ENCODE data around the gene SYT12.
"Not testable (repeated sequence)": the region's sequence is repeated elsewhere in the genome, so short reads cannot be mapped to it uniquely, and the experiment has no call there.

Gene SYT12

GRCh38 chr11:67002297-67002913 is 20.5 kb upstream of the SYT12 start:
- TF ChIP-seq, protein P1, sequence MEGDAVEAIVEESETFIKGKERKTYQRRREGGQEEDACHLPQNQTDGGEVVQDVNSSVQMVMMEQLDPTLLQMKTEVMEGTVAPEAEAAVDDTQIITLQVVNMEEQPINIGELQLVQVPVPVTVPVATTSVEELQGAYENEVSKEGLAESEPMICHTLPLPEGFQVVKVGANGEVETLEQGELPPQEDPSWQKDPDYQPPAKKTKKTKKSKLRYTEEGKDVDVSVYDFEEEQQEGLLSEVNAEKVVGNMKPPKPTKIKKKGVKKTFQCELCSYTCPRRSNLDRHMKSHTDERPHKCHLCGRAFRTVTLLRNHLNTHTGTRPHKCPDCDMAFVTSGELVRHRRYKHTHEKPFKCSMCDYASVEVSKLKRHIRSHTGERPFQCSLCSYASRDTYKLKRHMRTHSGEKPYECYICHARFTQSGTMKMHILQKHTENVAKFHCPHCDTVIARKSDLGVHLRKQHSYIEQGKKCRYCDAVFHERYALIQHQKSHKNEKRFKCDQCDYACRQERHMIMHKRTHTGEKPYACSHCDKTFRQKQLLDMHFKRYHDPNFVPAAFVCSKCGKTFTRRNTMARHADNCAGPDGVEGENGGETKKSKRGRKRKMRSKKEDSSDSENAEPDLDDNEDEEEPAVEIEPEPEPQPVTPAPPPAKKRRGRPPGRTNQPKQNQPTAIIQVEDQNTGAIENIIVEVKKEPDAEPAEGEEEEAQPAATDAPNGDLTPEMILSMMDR (conservative IDR thresholded peaks at IDR 0.05; ENCODE audit: low read depth, low read length) = no peak
- Histone ChIP-seq H2AFZ (ENCODE audit: low read depth) (no peak overlapping the region), H3K4me2 (no peak overlapping the region), H3K4me3 (IDR thresholded peaks at IDR 0.05; ENCODE audit: insufficient read depth, low read depth, low read length) (no peak overlapping the region), H3K4me1 (ENCODE audit: low read depth, poor library complexity, severe bottlenecking) (no peaks in the 10 kb centered on the region), H3K27me3 (ENCODE audit: insufficient read depth, low read depth) (no peaks in the 10 kb centered on the region), H3K79me2 (ENCODE audit: insufficient read depth, low read depth) (no peaks in the 10 kb centered on the region), H4K20me1 (ENCODE audit: insufficient read depth) (no peaks in the 10 kb centered on the region), H3K27ac (no peak overlapping the region), H3K36me3 (ENCODE audit: insufficient read depth) (no peaks in the 10 kb centered on the region), H3K9ac (no peak overlapping the region)

DNA sequence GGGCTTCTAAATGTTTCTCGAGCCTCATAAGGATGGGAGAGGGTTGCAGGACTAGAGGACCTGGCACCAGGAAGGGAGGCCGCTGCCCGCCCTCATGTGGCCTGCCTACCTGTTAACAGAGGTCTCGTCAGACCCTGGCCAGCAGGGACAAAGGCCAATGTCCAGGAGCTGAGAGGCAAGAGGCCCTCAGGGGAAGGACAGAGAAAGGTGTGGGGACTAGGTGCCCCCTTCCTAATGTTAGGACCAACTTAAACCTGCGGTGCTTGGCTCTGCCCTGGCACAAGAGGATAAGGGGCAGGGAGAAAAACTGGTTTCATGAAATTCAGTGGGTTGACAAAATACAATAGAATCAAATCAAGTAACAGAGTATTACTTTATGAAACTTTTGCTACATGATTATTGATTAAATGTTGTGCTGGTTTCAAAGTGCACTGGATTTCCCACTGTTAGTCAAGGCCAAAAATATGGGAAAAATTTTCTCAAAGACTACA is 20.0 kb upstream of the SYT12 start:
- TF ChIP-seq, protein P1 (conservative IDR thresholded peaks at IDR 0.05; ENCODE audit: low read depth, low read length) = no peak
- H3K36me3 ChIP-seq (ENCODE audit: insufficient read depth) = no peaks in the 10 kb centered on the region
- H3K9ac ChIP-seq = no peak overlapping the region
- H2AFZ ChIP-seq (ENCODE audit: low read depth) = no peak overlapping the region
- H3K4me3 ChIP-seq (IDR thresholded peaks at IDR 0.05; ENCODE audit: insufficient read depth, low read depth, low read length) = no peak overlapping the region
- H3K27ac ChIP-seq = no peak overlapping the region
- no peak overlapping the region for H3K4me2 ChIP-seq
- no peaks in the 10 kb centered on the region for H3K27me3 ChIP-seq (ENCODE audit: insufficient read depth, low read depth)
- no peaks in the 10 kb centered on the region for H3K4me1 ChIP-seq (ENCODE audit: low read depth, poor library complexity, severe bottlenecking)
- no peaks in the 10 kb centered on the region for H4K20me1 ChIP-seq (ENCODE audit: insufficient read depth)
- H3K79me2 ChIP-seq (ENCODE audit: insufficient read depth, low read depth) = no peaks in the 10 kb centered on the region

- H4K20me1 ChIP-seq (ENCODE audit: insufficient read depth); H3K27me3 ChIP-seq (ENCODE audit: insufficient read depth, low read depth); H3K79me2 ChIP-seq (ENCODE audit: insufficient read depth, low read depth): not testable (repeated sequence)
These were observed 17.7 kb upstream of the SYT12 start for GRCh38 chr11:67005200-67005599.

GRCh38 chr11:67006029-67006884 is 16.7 kb upstream of the SYT12 start:
- TF ChIP-seq, protein P1 (conservative IDR thresholded peaks at IDR 0.05; ENCODE audit: low read depth, low read length) = no peak
- Histone ChIP-seq H3K4me3 (IDR thresholded peaks at IDR 0.05; ENCODE audit: insufficient read depth, low read depth, low read length) (no peak overlapping the region), H4K20me1 (ENCODE audit: insufficient read depth) (no peaks in the 10 kb centered on the region), H3K27ac (no peak overlapping the region), H3K4me2 (no peak overlapping the region; the same call in 1 of the 2 replicates), H3K9ac (no peak overlapping the region), H2AFZ (ENCODE audit: low read depth) (peak overlapping the region; percentile 39; the same call in 1 of the 2 replicates), H3K36me3 (ENCODE audit: insufficient read depth) (no peaks in the 10 kb centered on the region), H3K4me1 (ENCODE audit: low read depth, poor library complexity, severe bottlenecking) (no peaks in the 10 kb centered on the region), H3K79me2 (ENCODE audit: insufficient read depth, low read depth) (no peaks in the 10 kb centered on the region), H3K27me3 (ENCODE audit: insufficient read depth, low read depth) (no peaks in the 10 kb centered on the region)

More at GRCh38 chr11:67005200-67005599, 17.7 kb upstream of the SYT12 start:
- not testable (repeated sequence) for H3K36me3 ChIP-seq (ENCODE audit: insufficient read depth); H3K4me2 ChIP-seq; H3K27ac ChIP-seq; H3K4me3 ChIP-seq (IDR thresholded peaks at IDR 0.05; ENCODE audit: insufficient read depth, low read depth, low read length); H3K4me1 ChIP-seq (ENCODE audit: low read depth, poor library complexity, severe bottlenecking); H2AFZ ChIP-seq (ENCODE audit: low read depth); H3K9ac ChIP-seq
